MCF 10A (cell line): ENCODE results near the gene C2CD4B. TPM values are rescaled to one million over a fixed set of nuclear protein-coding genes. Genes with fewer than 3 reads are reported as not detected.

Source experiments
- BruUV-seq: library from RNA; stranded (reverse); fragments of 400-500 nt; replicated peaks from 2 replicates; lab custom pipeline; 2021; lab: Mats Ljungman, UMichigan
- CTCF ChIA-PET: fragments of 300-600 bp; sonication (Branson Sonifier 250); formaldehyde crosslinking; extraction: SDS; loops from one replicate; lab custom pipeline; 2021; ENCODE audit warnings: antibody characterized with exemption, inconsistent platforms; lab: Yijun Ruan, JAX
- POLR2A ChIA-PET: fragments of 300-600, 350-650 bp; sonication (Branson Sonifier 250); formaldehyde crosslinking; extraction: SDS; loops from one replicate; lab custom pipeline; 2020; ENCODE audit warnings: antibody characterized with exemption, inconsistent platforms; lab: Yijun Ruan, JAX
- DNase-seq: peaks from one replicate; pipeline ENCODE4 v3.0.0-alpha.2; 2018; ENCODE audit not compliant: unreplicated experiment
- H3K27ac Mint-ChIP-seq: one replicate; pipeline ENCODE4 v1.8.0; 2022; ENCODE audit warnings: mild to moderate bottlenecking, low read depth, mixed read lengths; ENCODE audit not compliant: unreplicated experiment
- H3K27me3 Mint-ChIP-seq: one replicate; pipeline ENCODE4 v1.8.0; 2022; ENCODE audit warnings: mixed read lengths; ENCODE audit not compliant: insufficient read depth, unreplicated experiment
- H3K36me3 Mint-ChIP-seq: one replicate; pipeline ENCODE4 v1.8.0; 2022; ENCODE audit warnings: mild to moderate bottlenecking, moderate library complexity, mixed read lengths; ENCODE audit not compliant: insufficient read depth, unreplicated experiment
- H3K4me1 Mint-ChIP-seq: one replicate; pipeline ENCODE4 v1.8.0; 2022; ENCODE audit warnings: mixed read lengths; ENCODE audit not compliant: insufficient read depth, unreplicated experiment
- H3K4me3 Mint-ChIP-seq: one replicate; pipeline ENCODE4 v1.8.0; 2022; ENCODE audit warnings: mild to moderate bottlenecking, moderate library complexity, mixed read lengths; ENCODE audit not compliant: unreplicated experiment
- H3K9me3 Mint-ChIP-seq: one replicate; pipeline ENCODE4 v1.8.0; 2022; ENCODE audit warnings: mixed read lengths; ENCODE audit not compliant: unreplicated experiment
- CTCF ChIP-seq: fragments of 200-600 bp; IDR thresholded peaks from one replicate; pipeline ENCODE4 v1.8.0; 2022; ENCODE audit warnings: antibody characterized with exemption, mild to moderate bottlenecking; ENCODE audit not compliant: unreplicated experiment
- intact Hi-C: fragments of 100-400 bp; cut with micrococcal nuclease; formaldehyde crosslinking; loops from 2 replicates; pipeline ENCODE4 v1.14.1; 2022
- total RNA-seq: library from RNA; stranded (reverse); gene quantifications from 2 replicates; pipeline ENCODE4 v1.2.3, GENCODE V29; 2022

Gene C2CD4B
- total RNA-seq, 1 experiment from 2014 or later, result not detected

GRCh38 chr15:62136911-62137865 is 27.9 kb downstream of the C2CD4B start:
- peaks cover 52% of the 10 kb centered on the region for H3K4me1 Mint-ChIP-seq
- CTCF ChIA-PET, result interaction anchor here (1.1 to 1.6 kb wide), 5 partner anchors 12 to 170 kb away, joined by 3 to 7 read pairs (median 5); partner anchors contain the start of gene VPS13C
- H3K27me3 Mint-ChIP-seq, result no peaks in the 10 kb centered on the region
- DNase-seq, result no peak
- peak overlapping the region; percentile 43 for H3K27ac Mint-ChIP-seq
- intact Hi-C loops, result loop anchor here (5.0 kb wide), 1 partner anchor 75 kb away; the partner anchor contains the start of gene VPS13C
- no TSS peak for BruUV-seq
- no peaks in the 10 kb centered on the region for H3K9me3 Mint-ChIP-seq
- POLR2A ChIA-PET, result interaction anchor here (0.7 to 3.2 kb wide), 13 partner anchors 8 to 878 kb away, joined by 3 to 14 read pairs (median 3); partner anchors contain the start of gene VPS13C
- no peak for TF ChIP-seq CTCF
- peaks cover 6% of the 10 kb centered on the region for H3K36me3 Mint-ChIP-seq
- H3K4me3 Mint-ChIP-seq, result no peak overlapping the region

GRCh38 chr15:62135532-62136134 is 29.5 kb downstream of the C2CD4B start:
- Mint-ChIP-seq H3K27ac (peak overlapping the region; percentile 43), H3K27me3 (no peaks in the 10 kb centered on the region), H3K9me3 (no peaks in the 10 kb centered on the region), H3K4me3 (peak overlapping the region; percentile 5), H3K4me1 (peaks cover 43% of the 10 kb centered on the region), H3K36me3 (peaks cover 6% of the 10 kb centered on the region)
- no peak for TF ChIP-seq CTCF
- DNase-seq, result peak; percentile 86
- ChIA-PET POLR2A (interaction anchor here (0.6 to 3.2 kb wide), 6 partner anchors 12 to 904 kb away, joined by 3 to 14 read pairs (median 3); partner anchors contain the start of gene VPS13C), CTCF (interaction anchor here (1.2 kb wide), 1 partner anchor 10 kb away, joined by 4 read pairs; no protein-coding TSS in a partner anchor)
- no TSS peak for BruUV-seq
- intact Hi-C loops, result loop anchor here (5.0 kb wide), 1 partner anchor 73 kb away; the partner anchor contains the start of gene VPS13C

- no peak for DNase-seq
- intact Hi-C loops, result no loop called here
- no TSS peak for BruUV-seq
- no peaks in the 10 kb centered on the region for H3K27me3 Mint-ChIP-seq
- H3K27ac Mint-ChIP-seq, result no peak overlapping the region
- H3K36me3 Mint-ChIP-seq, result peaks cover 6% of the 10 kb centered on the region
- ChIA-PET CTCF (no interaction called here), POLR2A (no interaction called here)
- peaks cover 42% of the 10 kb centered on the region for H3K4me1 Mint-ChIP-seq
- H3K4me3 Mint-ChIP-seq, result no peak overlapping the region
- no peaks in the 10 kb centered on the region for H3K9me3 Mint-ChIP-seq
- TF ChIP-seq CTCF, result no peak
These were observed 31.9 kb downstream of the C2CD4B start for GRCh38 chr15:62133141-62133540.

- no peaks in the 10 kb centered on the region for H3K27me3 Mint-ChIP-seq
- H3K36me3 Mint-ChIP-seq, result no peaks in the 10 kb centered on the region
- H3K4me1 Mint-ChIP-seq, result peaks cover 18% of the 10 kb centered on the region
- no peak for TF ChIP-seq CTCF
- H3K27ac Mint-ChIP-seq, result no peak overlapping the region
- no peak for DNase-seq
- intact Hi-C loops, result no loop called here
- BruUV-seq, result no TSS peak
- H3K9me3 Mint-ChIP-seq, result no peaks in the 10 kb centered on the region
- no peak overlapping the region for H3K4me3 Mint-ChIP-seq
- ChIA-PET CTCF (no interaction called here), POLR2A (interaction anchor here (0.9 to 1.4 kb wide), 2 partner anchors 9 to 10 kb away, joined by 3 to 4 read pairs; no protein-coding TSS in a partner anchor)
These were observed 36.2 kb downstream of the C2CD4B start for GRCh38 chr15:62128916-62129315.
